A204.1 (cell line): ENCODE measurements around the gene WDR4.
"Not testable (repeated sequence)": the region's sequence is repeated elsewhere in the genome, so short reads cannot be mapped to it uniquely, and the experiment has no call there.

Source experiments
- FAIRE-seq: peaks from 2 replicates; lab custom pipeline; 2012; peaks lifted over from hg19 to GRCh38; lab: Jason Lieb, UNC

The WDR4 gene

DNA sequence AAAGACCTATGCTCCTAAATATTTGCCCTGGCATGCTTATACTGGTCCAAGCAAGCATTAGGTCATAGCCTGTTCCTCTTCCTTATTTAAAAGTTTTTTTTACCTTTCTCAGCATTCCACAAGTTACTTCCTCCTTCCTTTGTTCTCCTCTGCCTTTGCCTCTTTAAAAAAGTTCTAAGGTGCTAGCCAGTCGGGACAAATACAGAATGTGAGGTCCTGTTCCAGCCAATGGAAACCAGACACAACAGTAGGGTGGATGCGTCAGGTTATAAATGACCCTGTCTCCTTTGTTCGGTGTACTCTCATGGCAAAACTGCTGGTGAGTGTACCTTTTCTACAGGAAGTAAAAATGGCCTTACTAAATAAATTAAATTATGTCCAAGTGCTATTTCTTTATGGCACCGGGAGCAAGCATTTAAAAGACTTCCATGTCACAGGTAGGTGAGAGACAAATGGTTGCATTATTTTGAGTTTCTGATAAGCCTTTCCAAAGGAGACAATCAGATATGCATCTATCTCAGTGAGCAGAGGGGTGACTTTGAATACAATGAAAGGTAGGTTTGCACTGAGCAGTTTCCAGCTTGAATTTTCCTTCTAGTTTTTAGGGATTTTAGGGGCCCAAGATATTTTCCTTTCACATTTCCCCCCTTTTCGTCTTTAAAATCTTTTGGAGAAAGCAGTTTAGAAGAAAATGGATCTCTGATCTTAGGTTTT, 66.7 kb downstream of the WDR4 start:
- FAIRE-seq = not testable (repeated sequence)

DNA sequence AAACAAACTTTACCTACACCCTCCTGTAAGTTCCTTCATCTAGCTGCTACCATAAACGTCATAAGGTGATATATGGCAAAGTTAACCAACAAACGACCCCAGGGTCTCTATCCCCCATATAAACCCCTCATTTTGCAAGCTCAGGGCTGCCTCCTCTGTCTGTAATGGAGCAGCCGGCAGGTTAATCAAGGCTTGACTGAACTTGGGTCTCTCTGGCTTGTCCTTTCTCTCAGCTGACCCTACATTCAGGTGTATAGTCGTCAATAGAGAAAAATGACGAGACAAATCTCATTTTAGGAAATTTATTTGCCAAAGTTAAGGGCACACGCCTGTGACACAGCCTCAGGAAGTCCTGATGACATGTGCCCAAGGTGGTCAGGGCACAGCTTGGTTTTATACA, 67.4 kb downstream of the WDR4 start:
- FAIRE-seq = no peak

- no peak for FAIRE-seq
Observed at GRCh38 chr21:42809577-42810475, 69.5 kb downstream of the WDR4 start.

- FAIRE-seq = no peak
Observed at GRCh38 chr21:42809171-42809570, 70.2 kb downstream of the WDR4 start.

- no peak for FAIRE-seq
Observed at GRCh38 chr21:42807938-42808613, 71.3 kb downstream of the WDR4 start.

GRCh38 chr21:42807293-42807895, 71.9 kb downstream of the WDR4 start:
- not testable (repeated sequence) for FAIRE-seq

DNA sequence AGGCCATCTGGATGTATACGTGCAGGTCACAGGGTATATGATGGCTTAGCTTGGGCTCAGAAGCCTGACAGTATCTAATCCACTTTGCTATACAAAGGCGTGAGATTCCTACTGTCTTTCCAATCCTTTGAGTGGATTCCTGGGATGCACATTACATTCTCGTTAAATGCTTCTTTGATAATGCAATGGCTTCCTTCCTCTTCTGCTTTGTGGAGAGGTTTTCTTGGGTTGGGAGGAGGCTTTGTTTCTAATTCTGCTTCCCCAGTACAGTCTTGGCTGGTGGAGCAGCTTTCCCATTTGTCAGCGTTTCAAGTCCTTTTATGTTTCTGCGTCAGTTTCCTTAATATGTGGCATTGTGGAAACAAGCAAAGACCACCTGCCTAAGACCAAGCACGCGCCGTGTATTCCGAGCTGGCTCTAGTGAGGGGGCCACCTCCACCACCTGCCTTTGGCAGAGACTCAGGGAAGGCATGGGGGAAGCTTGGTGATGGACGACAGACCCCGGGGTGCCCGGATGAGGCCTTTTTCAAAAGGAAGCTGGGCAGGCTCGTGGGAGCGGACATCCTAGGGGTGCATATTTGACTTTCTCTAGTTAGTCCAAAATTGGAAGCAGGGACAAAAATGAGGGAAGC, 72.7 kb downstream of the WDR4 start:
- FAIRE-seq = no peak

- FAIRE-seq = not testable (repeated sequence)
Observed at GRCh38 chr21:42801616-42802015, 77.7 kb downstream of the WDR4 start.

DNA sequence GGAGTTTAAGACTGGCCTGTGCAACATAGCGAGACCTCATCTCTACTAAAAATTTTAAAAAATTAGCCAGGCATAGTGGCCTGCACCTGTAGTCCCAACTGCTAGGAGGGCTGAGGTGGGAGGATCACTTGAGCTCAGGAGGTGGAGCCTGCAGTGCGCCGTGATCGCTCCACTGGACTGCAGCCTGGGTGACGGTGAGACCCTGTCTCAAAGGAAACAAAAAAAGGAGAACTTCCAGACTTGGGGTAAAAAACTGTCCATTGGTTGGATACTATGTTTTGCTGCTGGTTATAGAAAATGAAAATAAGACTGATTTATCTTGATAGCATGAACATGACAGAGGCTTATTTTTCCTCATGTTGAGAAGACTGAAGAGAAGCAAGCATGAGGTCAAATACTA, 79.4 kb downstream of the WDR4 start:
- FAIRE-seq = no peak

DNA sequence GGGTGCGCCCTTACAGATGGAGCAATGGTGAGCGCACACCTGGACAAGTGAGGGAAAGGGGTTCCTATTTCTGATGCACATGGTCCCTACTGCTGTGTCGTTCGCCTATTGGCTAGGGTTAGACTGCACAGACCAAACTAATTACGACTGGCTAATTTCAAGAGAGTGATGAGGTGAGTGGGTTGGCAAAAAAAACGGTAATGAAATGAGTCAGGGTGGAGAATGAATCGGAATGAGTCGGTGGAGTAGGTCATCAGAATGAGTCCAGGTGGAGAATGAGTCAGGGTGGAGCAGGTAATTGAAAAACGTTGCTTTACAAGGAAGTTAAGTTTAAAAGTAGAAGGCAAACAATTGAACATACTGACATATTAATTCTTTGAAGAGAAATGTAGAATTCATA, 79.8 kb downstream of the WDR4 start:
- FAIRE-seq = no peak
